ENCODE data around the gene TMEM107.

- TF ChIP-seq CTCF (IDR thresholded peaks at IDR 0.05) (no peak), POLR2AphosphoS5 (IDR thresholded peaks at IDR 0.05) (no peak), POLR2A (IDR thresholded peaks at IDR 0.05; ENCODE audit: low read depth) (no peak)
Measured at GRCh38 chr17:8190506-8190905, 14.3 kb upstream of the TMEM107 start.

All from esophagus muscularis mucosa (tissue), 3 donors.